HG02970 (cell line): ENCODE measurements around the gene SCAND1.
"Not testable (repeated sequence)": the region's sequence is repeated elsewhere in the genome, so short reads cannot be mapped to it uniquely, and the experiment has no call there.

Experiments
- ATAC-seq: cut with Tn5 transposase; IDR thresholded peaks from one replicate; pipeline ENCODE4 v1.9.1; 2021; ENCODE audit warnings: mild to moderate bottlenecking, moderate library complexity, moderate number of reproducible peaks; ENCODE audit not compliant: unreplicated experiment, low FRiP score

SCAND1 gene

GRCh38 chr20:35963878-35964277 lies 9.6 kb upstream of the SCAND1 start:
- no peak for ATAC-seq

- ATAC-seq: not testable (repeated sequence)
Observed at GRCh38 chr20:35959291-35959690, 5.0 kb upstream of the SCAND1 start.

DNA sequence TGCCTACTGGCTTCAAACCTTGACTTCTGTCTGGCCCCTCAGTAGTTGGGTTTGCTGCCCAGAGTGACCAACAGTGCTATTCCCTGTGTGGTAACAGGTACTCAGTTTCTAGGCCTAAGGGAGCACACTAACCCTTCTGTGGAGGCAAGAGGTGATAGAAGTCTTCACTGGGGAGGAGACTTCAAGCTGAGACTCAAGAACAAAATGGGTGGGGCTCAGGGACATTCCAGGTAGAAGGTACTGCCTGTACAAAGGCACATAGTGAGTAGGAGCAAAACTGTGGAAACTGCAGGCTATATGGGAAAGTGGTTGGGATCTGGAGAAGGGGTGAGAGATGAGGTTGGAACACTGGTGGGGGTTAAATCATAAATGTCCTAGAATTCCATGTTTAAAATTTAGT lies 2.3 kb upstream of the SCAND1 start:
- ATAC-seq: no peak

DNA sequence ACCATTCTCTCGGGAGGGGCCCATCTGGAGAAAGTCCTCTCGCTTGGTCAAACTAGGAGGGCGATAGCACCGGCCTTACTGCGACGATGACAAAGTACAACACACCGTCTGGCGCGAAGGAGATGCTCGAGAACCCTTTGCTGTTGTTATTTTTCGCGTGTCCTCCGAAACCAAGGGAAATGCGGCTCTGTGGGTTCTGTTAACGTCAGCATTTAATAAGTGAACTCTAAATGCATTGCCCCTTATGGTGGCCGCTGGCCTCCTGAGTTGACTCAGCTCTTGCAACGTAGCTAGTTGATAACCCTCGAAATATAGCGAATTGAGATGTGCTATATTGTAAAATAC lies 577 bp upstream of the SCAND1 start:
- no peak for ATAC-seq

DNA sequence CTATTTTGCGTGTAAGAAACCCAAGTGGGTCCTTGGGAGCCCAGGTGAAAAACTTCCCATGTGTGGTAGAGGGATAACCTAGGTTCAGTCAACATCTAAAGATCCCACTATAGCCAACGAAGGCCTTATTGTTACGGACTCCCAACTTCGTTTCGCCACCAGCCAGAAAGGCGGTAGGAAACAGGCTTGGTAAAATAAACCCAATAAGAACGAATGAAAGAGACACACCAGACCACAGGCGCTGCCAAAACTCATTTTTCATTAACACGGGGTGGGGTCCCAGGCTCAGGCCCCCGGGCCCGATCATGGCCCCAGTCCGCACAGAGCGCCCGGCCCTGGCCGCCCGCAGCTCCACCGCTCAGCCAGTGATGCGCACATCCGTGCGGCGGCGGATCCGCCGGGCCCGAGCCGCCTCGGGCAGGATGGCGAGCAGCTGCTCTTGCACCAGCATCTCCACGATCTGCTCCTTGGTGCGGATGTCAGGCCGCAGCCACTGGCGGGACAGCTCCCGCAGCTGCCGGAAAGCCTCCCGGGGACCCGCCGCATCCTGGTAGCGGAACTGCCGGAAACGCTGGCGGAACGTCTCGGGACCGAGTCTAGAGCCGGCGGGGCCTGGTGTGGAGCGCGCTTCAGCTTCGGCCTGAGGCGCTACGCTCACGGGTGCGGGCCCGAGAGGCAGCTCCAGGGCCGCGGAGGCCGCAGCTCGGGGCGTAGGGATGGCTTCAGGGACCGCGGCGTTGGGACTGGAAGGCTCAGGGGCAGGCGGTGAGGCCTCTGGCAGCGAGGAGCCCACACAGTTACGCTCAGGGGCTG lies 709 bp downstream of the SCAND1 start:
- peak; percentile 16 for ATAC-seq

DNA sequence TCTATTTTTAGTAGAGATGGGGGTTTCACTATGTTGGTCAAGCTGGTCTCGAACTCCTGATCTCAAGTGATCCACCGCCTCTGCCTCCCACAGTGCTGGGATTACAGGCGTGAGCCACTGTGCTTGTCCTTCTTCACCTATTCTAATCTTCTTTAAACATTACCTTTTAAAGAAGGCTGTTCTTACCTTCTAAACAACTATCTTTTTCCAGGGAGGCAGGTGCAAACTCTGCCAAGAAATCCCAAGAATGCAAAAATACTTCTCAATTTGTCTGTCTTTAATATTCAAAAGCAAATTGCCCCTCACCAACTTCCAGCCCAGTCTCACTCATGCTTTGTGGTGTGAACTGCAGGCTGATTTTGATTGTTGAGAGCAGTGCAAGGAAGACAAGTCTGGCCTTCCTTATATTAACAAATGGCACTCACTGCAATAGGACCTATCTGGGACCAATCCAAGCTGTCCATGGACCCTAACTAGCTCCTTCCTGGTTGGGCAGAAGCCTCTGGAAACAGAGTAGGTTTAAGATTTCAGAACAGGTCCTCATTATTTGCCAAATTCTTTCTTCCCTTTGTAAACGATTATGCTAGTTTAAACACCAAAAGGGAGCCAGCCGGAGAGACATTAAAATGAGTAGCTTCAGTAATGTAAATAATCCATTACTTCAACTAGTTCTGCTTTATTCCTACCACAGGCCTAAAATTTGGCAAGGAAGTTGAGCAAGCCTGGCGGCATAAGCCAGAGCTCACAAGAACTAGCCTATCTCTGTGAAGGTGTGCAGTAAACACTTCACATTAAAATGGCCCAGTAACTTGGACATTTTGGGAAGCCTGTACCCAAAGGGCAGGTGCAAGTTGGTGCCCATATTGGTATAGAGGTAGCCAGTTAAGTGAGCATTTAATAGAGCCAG lies 1.6 kb downstream of the SCAND1 start:
- ATAC-seq: no peak

DNA sequence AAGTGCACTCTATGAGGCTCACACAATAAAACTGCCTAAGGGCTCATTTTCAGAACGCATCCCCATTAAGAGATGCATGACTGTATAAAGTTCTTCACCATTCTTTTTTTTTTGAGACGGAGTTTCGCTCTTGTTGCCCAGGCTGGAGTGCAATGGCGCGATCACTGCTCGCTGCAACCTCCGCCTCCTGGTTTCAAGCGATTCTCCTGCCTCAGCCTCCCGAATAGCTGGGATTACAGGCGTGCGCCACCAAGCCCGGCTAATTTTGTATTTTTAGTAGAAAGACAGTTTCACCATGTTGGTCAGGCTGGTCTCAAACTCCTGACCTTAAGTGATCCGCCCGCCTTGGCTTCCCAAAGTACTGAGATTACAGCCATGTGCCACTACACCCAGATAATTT lies 2.2 kb downstream of the SCAND1 start:
- not testable (repeated sequence) for ATAC-seq

- no peak for ATAC-seq
Observed at GRCh38 chr20:35950093-35950492, 4.2 kb downstream of the SCAND1 start.

DNA sequence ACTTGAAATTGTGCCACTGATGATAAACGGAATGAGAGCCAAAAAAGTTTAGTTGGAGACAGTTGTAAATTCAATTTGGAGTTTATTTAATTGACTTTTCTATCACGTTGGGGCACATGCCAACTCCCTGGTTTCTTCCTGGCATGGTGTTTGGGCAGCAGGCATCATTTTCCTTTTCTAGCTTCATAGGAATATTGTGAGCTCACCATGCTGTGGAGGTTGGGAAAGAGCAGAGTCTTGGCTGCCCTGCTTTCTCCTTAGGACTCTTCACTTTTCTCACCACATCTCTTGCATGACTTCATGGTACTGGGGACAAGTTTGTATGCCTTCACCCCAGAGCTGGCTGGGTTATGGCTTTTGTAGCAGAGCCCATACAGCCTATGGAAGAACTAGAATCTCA lies 6.4 kb downstream of the SCAND1 start:
- no peak for ATAC-seq

DNA sequence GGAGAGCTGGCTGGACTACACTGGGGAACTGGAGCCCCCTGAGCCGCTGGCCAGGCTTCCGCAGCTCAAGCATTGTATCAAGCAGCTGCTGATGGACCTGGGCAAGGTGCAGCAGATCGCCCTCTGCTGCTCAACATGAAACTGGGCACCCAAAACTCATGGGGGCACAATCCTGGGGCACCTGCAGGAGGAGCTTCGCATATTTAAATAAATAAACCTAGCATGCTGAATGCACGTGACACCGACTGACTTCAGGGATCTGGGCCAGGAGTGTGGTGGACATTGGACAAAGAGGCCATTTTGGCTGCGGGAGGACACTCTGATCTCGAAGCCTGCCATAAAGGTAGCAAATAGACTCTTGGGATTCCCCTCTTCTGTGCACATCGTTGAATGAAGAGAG lies 6.8 kb downstream of the SCAND1 start:
- ATAC-seq: no peak

DNA sequence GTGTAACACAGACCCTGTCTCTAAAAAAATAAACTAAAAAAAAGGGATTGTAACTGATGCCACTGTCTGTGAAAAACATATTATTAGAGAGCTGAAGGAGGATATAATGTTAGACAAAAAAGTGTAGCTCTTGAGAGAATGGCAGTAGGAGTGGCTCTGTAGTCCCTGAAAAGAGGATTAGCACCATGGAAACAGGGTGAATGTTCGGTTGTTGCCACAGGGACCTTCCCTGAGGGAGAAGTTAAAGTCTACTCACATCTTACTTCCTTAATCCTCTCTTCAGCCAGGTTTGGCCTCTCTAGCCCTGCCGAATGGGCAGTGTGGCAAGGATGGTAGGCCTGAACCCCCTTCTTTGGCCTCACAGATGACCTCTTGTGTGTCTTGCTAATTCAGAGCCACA lies 12.1 kb downstream of the SCAND1 start:
- no peak for ATAC-seq

GRCh38 chr20:35941620-35942019 lies 12.7 kb downstream of the SCAND1 start:
- no peak for ATAC-seq

DNA sequence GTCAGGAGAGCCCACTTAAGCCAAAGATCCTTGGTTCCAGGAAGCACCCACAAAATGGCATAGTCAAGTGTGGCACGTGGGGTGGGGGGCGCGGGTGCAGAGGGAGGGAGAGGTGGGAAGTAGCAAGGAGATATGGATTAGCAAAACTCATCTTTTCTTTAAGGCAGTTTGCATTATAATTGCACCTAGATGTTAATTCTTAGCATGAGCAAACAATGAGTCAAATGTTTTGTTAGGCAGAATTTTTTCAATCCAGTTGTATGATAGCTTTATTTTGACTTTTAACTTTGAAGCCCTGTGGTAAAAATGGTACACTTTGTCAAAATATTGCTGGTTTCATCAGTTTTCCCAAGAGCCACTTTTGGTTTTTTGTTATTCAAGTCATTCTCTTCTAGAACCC lies 15.0 kb downstream of the SCAND1 start:
- ATAC-seq: no peak

DNA sequence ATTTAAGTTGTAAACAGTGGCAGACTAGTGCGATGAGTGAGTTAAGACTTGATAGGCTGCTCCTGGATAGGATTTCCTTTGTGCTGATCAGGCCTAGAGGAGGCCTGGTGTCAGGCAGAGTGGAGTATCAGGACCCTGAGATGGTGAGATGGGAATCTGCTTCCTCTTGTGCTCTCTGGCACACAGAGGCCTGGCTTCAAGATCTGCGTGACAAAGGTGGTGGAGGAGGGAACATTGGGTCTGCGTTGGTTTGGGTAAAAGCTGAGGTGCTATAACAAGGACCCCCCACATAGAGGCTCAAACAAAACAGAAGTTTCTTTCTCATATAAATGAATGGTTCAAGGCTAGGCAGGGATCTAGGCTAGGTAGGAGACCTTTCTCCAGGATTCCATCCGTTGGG lies 20.3 kb downstream of the SCAND1 start:
- ATAC-seq: no peak

DNA sequence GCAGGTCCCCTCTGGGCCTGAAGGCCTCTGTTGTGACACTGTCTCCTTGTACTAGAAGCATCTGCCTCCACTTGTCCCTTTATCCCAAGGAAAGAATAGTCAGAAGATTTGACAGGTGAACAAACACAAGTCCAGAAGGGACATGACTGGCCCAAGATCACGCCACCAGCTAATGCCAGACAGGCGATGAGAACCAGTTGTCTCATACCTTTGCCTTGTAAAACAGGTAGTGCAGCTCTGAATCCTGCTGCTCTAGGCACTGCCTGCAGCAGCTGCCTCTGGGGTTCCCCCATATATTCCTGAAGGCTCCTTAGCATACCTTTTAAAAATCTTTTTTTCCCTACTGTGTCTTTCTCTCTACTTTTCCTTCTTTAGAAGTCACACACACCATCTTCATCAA lies 25.0 kb downstream of the SCAND1 start:
- no peak for ATAC-seq

GRCh38 chr20:35920523-35920922 lies 33.8 kb downstream of the SCAND1 start:
- ATAC-seq: no peak

DNA sequence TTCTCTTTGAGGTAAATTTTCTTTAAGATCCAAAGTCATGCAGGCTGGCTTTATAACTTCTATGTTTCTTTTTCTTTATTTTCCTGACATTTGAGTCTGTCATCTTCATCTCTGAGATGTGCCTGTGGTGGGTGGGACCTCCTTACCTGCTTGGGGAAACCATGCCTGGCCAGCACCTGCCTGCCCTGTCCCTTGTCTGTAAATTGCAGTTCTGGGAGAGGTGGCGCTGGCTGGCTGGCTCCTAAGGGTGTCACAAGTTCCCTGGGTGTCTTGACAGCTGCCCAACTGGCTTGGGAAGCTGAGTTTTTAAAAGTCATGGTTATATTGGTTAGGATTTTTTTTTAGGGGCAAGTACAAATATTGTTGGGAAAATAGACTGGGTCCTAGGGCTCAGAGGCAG lies 36.3 kb downstream of the SCAND1 start:
- ATAC-seq: no peak

DNA sequence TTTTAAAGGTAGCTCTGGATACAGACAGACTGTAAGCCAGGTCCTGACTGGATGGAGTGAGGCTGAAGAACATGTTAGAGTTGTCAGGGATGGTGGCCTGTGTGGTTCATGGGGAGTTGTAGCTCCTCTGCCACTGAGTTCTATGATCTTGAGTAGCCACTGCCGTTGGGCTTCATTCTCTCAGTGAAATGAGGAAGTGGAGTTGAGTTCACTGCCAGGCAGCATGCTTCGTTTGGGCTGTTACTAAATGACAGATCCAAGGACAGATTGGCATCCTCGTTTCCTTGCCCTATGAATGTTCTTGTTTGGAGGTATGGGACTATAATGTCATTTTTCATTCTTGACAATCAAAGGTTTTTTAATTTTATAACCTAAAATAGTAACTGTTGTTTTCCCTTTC lies 37.2 kb downstream of the SCAND1 start:
- no peak for ATAC-seq

- no peak for ATAC-seq
Observed at GRCh38 chr20:35912881-35913280, 41.4 kb downstream of the SCAND1 start.

DNA sequence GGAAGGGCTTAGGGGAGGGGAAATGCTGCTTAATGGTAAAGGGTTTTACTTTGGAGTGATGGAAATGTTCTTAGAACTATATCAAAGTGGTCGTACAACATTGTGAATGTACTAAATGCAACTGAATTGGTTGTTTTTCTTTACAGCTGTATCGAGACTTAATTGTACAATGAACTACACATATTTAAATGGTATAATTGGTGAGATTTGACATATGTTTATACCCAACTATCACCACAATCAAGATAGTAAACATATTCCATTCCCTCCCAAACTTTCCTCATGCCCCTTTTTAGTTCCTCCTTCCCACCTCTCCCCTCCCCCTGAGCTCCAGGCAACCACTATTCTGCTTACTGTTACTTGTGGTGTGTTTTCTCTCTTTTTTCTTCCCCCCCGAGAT lies 44.0 kb downstream of the SCAND1 start:
- ATAC-seq: no peak

GRCh38 chr20:35909796-35910195 lies 44.5 kb downstream of the SCAND1 start:
- no peak for ATAC-seq

DNA sequence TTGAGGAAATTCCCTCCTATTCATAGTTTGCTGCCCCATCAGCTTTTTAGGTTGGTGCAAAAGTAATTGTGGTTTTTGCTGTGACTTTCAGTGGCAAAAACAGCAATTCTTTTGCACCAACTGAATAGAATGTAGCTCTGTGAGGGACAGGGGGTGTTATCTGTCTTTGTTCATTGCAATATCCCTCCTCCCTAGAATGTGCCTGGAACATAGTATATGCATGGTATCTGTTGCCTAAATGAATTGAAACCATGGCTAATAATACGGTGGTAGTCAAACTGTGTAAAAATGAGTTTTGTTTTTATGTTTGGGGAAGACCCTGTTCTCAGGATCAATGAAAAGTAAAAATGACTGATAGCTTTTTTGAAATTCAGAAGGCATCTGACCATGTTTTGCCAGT lies 45.1 kb downstream of the SCAND1 start:
- ATAC-seq: no peak
